ENCODE data around the gene PCK2.

PCK2 gene

DNA sequence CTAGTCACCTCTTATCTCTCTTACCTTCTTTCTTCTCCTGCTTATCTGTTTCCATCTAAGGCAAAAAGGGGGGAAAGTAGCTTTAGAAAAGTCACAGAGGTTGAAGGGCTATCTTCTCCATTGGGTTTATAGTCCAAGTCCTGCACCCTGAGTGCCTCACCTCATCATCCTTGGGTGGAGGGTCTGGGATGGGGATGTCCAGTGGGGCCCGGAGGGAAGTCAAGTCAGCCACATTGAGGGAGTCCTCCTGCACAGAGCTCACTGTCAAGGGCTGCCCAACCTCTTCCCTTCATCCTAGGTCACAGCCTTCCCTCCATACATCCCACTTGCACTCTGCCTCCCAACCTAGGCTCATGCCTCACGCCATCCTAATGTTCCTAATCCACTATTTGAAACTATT, 51.1 kb downstream of the PCK2 start:
- DNase-seq: no peak
- TF ChIP-seq POLR2A (IDR thresholded peaks at IDR 0.05; ENCODE audit: low read length) (no peak), GATA1 (IDR thresholded peaks at IDR 0.05; ENCODE audit: low read depth, low read length) (no peak)

- DNase-seq: no peak
- TF ChIP-seq POLR2A (IDR thresholded peaks at IDR 0.05; ENCODE audit: low read length) (no peak), GATA1 (IDR thresholded peaks at IDR 0.05; ENCODE audit: low read depth, low read length) (no peak)
Observed at GRCh38 chr14:24145690-24146452, 51.8 kb downstream of the PCK2 start.

GRCh38 chr14:24146453-24146977, 52.4 kb downstream of the PCK2 start, which contains the start of gene PSME2:
Gene PSME2 (minus strand): TSS chr14:24146610. CDS start chr14:24146581, 29 bp downstream.
- TF ChIP-seq POLR2A (IDR thresholded peaks at IDR 0.05; ENCODE audit: low read length): no peak
- no peak for TF ChIP-seq GATA1 (IDR thresholded peaks at IDR 0.05; ENCODE audit: low read depth, low read length)
- DNase-seq: peak; percentile 89 to 90

- peak; percentile 98 for DNase-seq
- TF ChIP-seq GATA1 (IDR thresholded peaks at IDR 0.05; ENCODE audit: low read depth, low read length) (no peak), POLR2A (IDR thresholded peaks at IDR 0.05; ENCODE audit: low read length) (peak; percentile 54)
Observed at GRCh38 chr14:24146978-24147760, 53.1 kb downstream of the PCK2 start, which contains the start of gene RNF31. Gene RNF31 (plus strand): TSS chr14:24147498. CDS start chr14:24147699, 201 bp downstream.

DNA sequence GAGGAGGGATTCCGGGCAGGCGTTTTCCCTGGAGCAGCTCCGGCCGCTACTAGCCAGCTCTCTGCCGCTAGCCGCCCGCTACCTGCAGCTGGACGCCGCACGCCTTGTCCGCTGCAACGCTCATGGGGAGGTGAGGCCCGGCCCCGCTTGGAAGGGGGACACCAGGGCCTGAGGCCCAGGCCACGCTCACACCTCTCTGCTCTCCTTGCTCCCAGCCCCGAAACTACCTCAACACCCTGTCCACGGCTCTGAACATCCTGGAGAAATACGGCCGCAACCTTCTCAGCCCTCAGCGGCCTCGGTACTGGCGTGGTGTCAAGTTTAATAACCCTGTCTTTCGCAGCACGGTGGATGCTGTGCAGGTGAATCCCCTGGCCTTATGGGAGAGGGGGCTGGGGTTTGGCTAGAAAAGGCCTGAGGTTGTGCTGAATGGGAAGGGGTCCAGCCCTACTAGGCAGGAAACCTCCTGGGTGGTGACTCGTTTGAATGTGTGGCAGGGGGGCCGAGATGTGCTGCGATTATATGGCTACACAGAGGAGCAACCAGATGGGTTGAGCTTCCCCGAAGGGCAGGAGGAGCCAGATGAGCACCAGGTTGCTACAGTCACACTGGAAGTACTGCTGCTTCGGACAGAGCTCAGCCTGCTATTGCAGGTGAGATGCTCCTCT, 53.8 kb downstream of the PCK2 start:
- TF ChIP-seq GATA1 (IDR thresholded peaks at IDR 0.05; ENCODE audit: low read depth, low read length) (no peak), POLR2A (IDR thresholded peaks at IDR 0.05; ENCODE audit: low read length) (no peak)
- peak in 1 of 2 experiments; percentile 64 for DNase-seq

- TF ChIP-seq GATA1 (IDR thresholded peaks at IDR 0.05; ENCODE audit: low read depth, low read length): no peak
- no peak for TF ChIP-seq POLR2A (IDR thresholded peaks at IDR 0.05; ENCODE audit: low read length)
- DNase-seq: no peak
Observed at GRCh38 chr14:24149302-24149969, 55.3 kb downstream of the PCK2 start.

GRCh38 chr14:24150061-24150460, 56.0 kb downstream of the PCK2 start:
- DNase-seq: no peak

GRCh38 chr14:24150567-24150966, 56.5 kb downstream of the PCK2 start:
- TF ChIP-seq POLR2A (IDR thresholded peaks at IDR 0.05; ENCODE audit: low read length): no peak
- no peak for TF ChIP-seq GATA1 (IDR thresholded peaks at IDR 0.05; ENCODE audit: low read depth, low read length)
- no peak for DNase-seq

More at GRCh38 chr14:24150061-24150460, 56.0 kb downstream of the PCK2 start:
- no peak for TF ChIP-seq GATA1 (IDR thresholded peaks at IDR 0.05; ENCODE audit: low read depth, low read length)
- no peak for TF ChIP-seq POLR2A (IDR thresholded peaks at IDR 0.05; ENCODE audit: low read length)

GRCh38 chr14:24150993-24151392, 56.9 kb downstream of the PCK2 start:
- DNase-seq: no peak
- TF ChIP-seq GATA1 (IDR thresholded peaks at IDR 0.05; ENCODE audit: low read depth, low read length): no peak
- no peak for TF ChIP-seq POLR2A (IDR thresholded peaks at IDR 0.05; ENCODE audit: low read length)

DNA sequence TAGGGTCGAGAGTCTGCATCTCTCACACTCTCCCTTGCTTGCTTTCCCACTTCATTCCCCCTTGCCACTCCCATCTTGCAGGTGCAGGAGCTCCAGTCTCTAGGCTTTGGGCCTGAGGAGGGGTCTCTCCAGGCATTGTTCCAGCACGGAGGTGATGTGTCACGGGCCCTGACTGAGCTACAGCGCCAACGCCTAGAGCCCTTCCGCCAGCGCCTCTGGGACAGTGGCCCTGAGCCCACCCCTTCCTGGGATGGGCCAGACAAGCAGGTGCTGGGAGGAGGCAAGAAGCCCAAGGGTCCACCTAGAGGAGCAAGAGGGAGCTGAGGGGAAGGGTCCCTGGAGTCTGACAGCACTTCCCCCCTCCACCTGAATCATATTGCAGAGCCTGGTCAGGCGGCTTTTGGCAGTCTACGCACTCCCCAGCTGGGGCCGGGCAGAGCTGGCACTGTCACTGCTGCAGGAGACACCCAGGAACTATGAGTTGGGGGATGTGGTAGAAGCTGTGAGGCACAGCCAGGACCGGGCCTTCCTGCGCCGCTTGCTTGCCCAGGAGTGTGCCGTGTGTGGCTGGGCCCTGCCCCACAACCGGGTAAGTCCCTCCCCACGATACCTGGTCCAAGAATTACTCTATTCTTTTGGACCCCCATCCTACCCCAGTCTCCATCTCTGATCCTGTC, 57.4 kb downstream of the PCK2 start:
- DNase-seq: no peak
- TF ChIP-seq POLR2A (IDR thresholded peaks at IDR 0.05; ENCODE audit: low read length) (no peak), GATA1 (IDR thresholded peaks at IDR 0.05; ENCODE audit: low read depth, low read length) (no peak)
